SU-DHL-6 (cell line): Measurements from ENCODE around the gene DENND5B.

Experiments
- H2AFZ ChIP-seq: fragments of 200-600 bp; sonication (generic); 2 replicates; pipeline ENCODE4 v1.6.1; 2014; ENCODE audit warnings: low read depth, mild to moderate bottlenecking, moderate library complexity, mixed read lengths, antibody characterized with exemption, low read length; ENCODE audit not compliant: severe bottlenecking
- H3F3A ChIP-seq: fragments of 200-600 bp; shearing (Covaris generic); 2 replicates; pipeline ENCODE4 v1.6.0; 2016; ENCODE audit warnings: antibody characterized with exemption, mild to moderate bottlenecking; ENCODE audit not compliant: insufficient read depth
- H3K27ac ChIP-seq: fragments of 200-600 bp; sonication (generic); 2 replicates; pipeline ENCODE4 v1.5.1; 2016; ENCODE audit warnings: low read depth, mild to moderate bottlenecking, low read length, moderate library complexity, mixed read lengths
- H3K27me3 ChIP-seq: fragments of 200-600 bp; sonication (generic), shearing (Covaris generic); 2 replicates; pipeline ENCODE4 v1.6.0; 2014; ENCODE audit warnings: mild to moderate bottlenecking, low read length
- H3K36me3 ChIP-seq: fragments of 200-600 bp; sonication (generic); 2 replicates; pipeline ENCODE4 v1.6.1; 2014; ENCODE audit warnings: mild to moderate bottlenecking, low read length, mixed read lengths
- H3K4me2 ChIP-seq: fragments of 300-600, 200-600 bp; shearing (Covaris generic), sonication (generic); 2 replicates; pipeline ENCODE4 v1.6.0; 2014; ENCODE audit warnings: low read length, low read depth, mild to moderate bottlenecking; ENCODE audit not compliant: poor library complexity, severe bottlenecking
- H3K4me3 ChIP-seq: fragments of 200-600 bp; sonication (generic); 2 replicates; pipeline ENCODE4 v1.5.1; 2014; ENCODE audit warnings: antibody characterized with exemption, low read length, mild to moderate bottlenecking, mixed read lengths; ENCODE audit not compliant: insufficient read depth, poor library complexity, severe bottlenecking
- H3K79me2 ChIP-seq: fragments of 200-600 bp; sonication (generic); 2 replicates; pipeline ENCODE4 v1.6.1; 2014; ENCODE audit warnings: mild to moderate bottlenecking, low read length, moderate library complexity; ENCODE audit not compliant: insufficient read depth
- H3K9ac ChIP-seq: fragments of 200-600 bp; sonication (generic); 2 replicates; pipeline ENCODE4 v1.7.0; 2014; ENCODE audit warnings: mild to moderate bottlenecking, low read length
- H3K9me2 ChIP-seq: fragments of 200-600 bp; sonication (generic); replicated peaks from 2 replicates; pipeline ENCODE4 v1.6.1; 2014; ENCODE audit warnings: low read length; ENCODE audit not compliant: insufficient read depth
- H3K9me3 ChIP-seq: fragments of 200-600 bp; sonication (generic); 2 replicates; pipeline ENCODE4 v1.6.1; 2014; ENCODE audit warnings: low read length, mixed read lengths; ENCODE audit not compliant: insufficient read depth
- H4K20me1 ChIP-seq: fragments of 200-600 bp; sonication (generic); 2 replicates; pipeline ENCODE4 v1.6.1; 2014; ENCODE audit warnings: low read depth, mild to moderate bottlenecking, antibody characterized with exemption, low read length, moderate library complexity, mixed read lengths
- EZH2phosphoT487 ChIP-seq: fragments of 200-600 bp; sonication (generic), shearing (Covaris generic); conservative IDR thresholded peaks from 2 replicates; pipeline ENCODE4 v1.6.1; 2018; ENCODE audit warnings: mild to moderate bottlenecking, antibody characterized with exemption, low read length, moderate library complexity, mixed read lengths
- TF ChIP-seq, protein P1 (sequence below): fragments of 200-600 bp; sonication (generic); IDR thresholded peaks from one replicate; pipeline ENCODE4 v1.5.1; 2017; ENCODE audit warnings: antibody characterized with exemption, mild to moderate bottlenecking, low read length, moderate library complexity; ENCODE audit not compliant: insufficient read depth, poor library complexity, severe bottlenecking

The DENND5B gene

GRCh38 chr12:31566547-31566946 is 24.4 kb downstream of the DENND5B start:
- H3K27ac ChIP-seq, result no peak overlapping the region
- no peak for TF ChIP-seq EZH2phosphoT487
- TF ChIP-seq, protein P1, sequence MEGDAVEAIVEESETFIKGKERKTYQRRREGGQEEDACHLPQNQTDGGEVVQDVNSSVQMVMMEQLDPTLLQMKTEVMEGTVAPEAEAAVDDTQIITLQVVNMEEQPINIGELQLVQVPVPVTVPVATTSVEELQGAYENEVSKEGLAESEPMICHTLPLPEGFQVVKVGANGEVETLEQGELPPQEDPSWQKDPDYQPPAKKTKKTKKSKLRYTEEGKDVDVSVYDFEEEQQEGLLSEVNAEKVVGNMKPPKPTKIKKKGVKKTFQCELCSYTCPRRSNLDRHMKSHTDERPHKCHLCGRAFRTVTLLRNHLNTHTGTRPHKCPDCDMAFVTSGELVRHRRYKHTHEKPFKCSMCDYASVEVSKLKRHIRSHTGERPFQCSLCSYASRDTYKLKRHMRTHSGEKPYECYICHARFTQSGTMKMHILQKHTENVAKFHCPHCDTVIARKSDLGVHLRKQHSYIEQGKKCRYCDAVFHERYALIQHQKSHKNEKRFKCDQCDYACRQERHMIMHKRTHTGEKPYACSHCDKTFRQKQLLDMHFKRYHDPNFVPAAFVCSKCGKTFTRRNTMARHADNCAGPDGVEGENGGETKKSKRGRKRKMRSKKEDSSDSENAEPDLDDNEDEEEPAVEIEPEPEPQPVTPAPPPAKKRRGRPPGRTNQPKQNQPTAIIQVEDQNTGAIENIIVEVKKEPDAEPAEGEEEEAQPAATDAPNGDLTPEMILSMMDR, result no peak
- H3K9me2 ChIP-seq, result no peaks in the 10 kb centered on the region
- no peak overlapping the region for H3K4me2 ChIP-seq
- no peak overlapping the region for H2AFZ ChIP-seq
- no peaks in the 10 kb centered on the region for H3K27me3 ChIP-seq
- peaks cover 3% of the 10 kb centered on the region; the same call in 1 of the 2 replicates for H4K20me1 ChIP-seq
- peaks cover 73% of the 10 kb centered on the region for H3K79me2 ChIP-seq
- H3K9ac ChIP-seq, result no peak overlapping the region
- no peaks in the 10 kb centered on the region for H3K36me3 ChIP-seq
- H3F3A ChIP-seq, result 0 out of 2 replicates have a peak, but pooled peaks cover 3% of the 10 kb centered on the region
- H3K9me3 ChIP-seq, result no peaks in the 10 kb centered on the region
- H3K4me3 ChIP-seq, result no peak overlapping the region

DNA sequence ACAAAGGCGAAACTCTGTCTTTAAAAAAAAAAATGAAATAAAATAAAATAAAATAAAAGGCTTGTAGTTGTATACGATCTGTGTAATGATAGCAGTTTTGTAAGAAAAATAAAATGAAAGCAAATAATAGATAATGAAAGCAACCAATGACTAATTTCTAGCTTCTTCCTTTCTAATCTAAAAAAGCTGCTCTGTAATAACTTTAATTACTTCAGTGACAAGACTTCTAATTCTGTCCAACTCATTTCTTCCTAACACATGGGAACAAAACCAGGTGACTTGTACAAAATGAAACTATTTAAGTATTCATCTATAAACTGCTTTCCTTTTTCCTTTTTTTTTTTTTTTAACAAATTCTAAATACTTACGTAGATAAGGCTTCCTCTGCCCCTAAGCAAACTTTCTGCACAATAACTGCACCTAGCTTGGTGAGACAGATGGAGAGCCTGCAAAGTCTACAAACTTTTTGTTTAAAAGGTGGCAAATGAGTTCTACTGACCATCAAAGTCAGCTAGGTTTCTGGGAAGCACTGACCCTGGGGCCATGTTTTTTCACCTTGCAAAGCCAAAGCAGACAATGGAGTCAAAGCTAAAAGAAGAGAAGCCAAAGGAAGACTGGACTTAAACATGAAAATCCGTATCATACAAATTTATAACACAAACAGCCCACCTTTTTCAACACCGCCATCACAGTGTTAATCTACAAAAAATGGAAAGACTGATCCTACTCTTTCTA is 28.2 kb downstream of the DENND5B start:
- Histone ChIP-seq H3F3A (no peaks in the 10 kb centered on the region), H2AFZ (no peak overlapping the region), H3K27ac (no peak overlapping the region), H3K4me3 (no peak overlapping the region), H3K36me3 (no peaks in the 10 kb centered on the region), H4K20me1 (peaks cover under 1% of the 10 kb centered on the region; the same call in 1 of the 2 replicates), H3K4me2 (no peak overlapping the region), H3K27me3 (no peaks in the 10 kb centered on the region), H3K79me2 (peaks cover 86% of the 10 kb centered on the region), H3K9me3 (no peaks in the 10 kb centered on the region), H3K9ac (no peak overlapping the region), H3K9me2 (no peaks in the 10 kb centered on the region)
- no peak for TF ChIP-seq EZH2phosphoT487
- TF ChIP-seq, protein P1, result no peak

DNA sequence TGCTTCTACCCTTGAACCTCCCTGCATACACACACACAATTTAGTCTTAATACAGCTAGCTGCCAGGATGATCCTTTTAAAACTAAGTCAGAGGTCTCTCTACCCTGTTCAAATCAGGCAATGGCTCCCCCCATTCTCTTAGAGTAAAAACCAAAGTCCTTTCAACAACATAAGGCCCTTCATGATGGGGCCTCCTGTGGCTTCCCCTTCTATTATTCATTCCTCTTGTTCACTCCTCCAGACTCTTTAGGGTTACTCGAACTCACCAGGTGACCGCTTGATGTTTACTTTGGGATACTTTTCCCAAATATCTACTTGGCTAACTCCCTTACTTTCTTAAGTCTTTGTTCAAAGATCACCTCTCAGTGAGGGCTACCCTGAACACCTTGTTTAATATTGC is 30.4 kb downstream of the DENND5B start:
- Histone ChIP-seq H3K4me2 (no peak overlapping the region), H3K79me2 (peaks cover 79% of the 10 kb centered on the region), H3K27me3 (no peaks in the 10 kb centered on the region), H2AFZ (no peak overlapping the region), H3K9ac (no peak overlapping the region), H3K9me2 (no peaks in the 10 kb centered on the region), H3K27ac (no peak overlapping the region), H3K9me3 (no peaks in the 10 kb centered on the region), H3F3A (no peaks in the 10 kb centered on the region), H3K4me3 (no peak overlapping the region), H4K20me1 (no peaks in the 10 kb centered on the region), H3K36me3 (no peaks in the 10 kb centered on the region)
- TF ChIP-seq, protein P1, result no peak
- no peak for TF ChIP-seq EZH2phosphoT487
